GM21529 (cell line): ENCODE measurements around the gene PIGM.
A peak's percentile ranks its signal among the peaks of the same experiment; 100 is the strongest.

ENCODE experiments used
- ATAC-seq: cut with Tn5 transposase; IDR thresholded peaks from one replicate; pipeline ENCODE4 v1.9.1; 2021; ENCODE audit not compliant: unreplicated experiment

The PIGM gene

DNA sequence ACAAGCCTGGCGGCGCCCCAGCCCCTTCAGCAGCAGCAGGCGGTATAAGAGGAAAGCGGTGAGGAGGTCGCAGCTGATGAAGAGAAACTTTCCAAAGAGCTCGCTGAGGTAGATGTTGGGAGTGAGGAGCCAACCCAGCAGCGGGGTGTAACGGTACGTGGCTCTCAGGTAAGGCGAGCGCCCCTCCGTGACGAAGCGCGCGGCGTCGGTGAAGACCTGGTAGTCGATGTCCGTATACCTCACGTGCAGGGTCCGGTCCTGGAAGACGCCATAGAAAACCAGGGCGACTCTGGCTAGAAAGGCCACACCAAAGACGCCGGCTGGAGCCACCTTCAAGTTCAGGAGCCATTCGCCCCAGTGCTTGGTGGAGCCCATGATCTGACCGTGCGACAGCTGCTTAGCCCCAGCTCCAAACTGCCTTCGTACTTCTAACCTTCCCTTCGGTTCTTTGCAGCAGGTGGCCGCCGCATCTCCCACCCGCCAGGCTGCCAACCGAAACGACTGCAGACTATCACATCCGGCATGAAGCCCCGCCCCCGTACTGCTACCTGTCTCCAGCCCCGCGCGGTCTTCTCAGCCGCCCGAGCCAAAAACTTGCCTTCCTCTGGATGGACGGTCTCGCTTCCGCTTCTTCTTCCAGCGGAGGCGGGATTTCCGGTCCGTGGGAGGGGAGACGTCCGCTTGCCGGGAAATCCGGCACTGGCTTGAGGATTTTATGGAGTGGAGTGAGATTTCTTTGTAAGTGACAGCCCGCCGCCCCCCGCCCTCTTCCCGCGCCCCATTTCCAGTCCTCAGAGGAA is at the start of gene PIGM:
TSS of gene PIGM (minus strand) at position 626 of the 800 bp plus-strand sequence. CDS start at position 375, 251 bp downstream.
- peak; percentile 93 for ATAC-seq

DNA sequence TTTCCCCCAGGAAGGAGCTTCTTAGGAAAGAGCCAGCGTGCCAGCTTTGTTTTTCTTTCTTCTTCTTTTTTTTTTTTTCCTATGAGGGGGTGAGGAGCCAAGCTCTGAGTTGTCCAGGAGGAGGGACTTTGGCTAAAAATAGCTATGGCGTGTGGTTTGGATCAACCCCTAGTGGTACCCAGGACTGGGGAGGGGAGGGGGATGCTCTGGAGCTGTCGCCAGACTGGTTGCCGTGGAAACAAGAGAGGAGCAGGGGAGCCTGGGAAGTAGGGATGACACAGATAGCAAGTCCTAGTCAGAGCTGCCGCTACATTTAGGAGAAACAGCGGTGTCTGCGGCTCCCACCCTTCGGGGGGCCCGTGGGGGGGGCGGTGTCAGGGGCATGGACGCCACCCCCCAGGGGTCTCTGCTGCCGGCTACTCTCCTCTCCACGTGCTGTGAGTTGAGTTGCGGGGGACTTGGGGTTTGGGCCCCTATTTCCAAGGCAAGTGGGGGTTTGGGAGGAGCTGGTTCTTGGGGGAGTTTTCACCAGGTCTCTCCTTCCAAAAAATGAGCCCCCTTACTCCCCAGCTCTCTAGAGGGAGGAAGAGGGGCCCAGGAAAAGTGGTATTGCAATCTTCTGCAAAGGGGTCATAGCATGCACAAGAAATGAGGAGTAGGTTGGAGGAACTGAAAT is 49.6 kb upstream of the PIGM start, which contains the start of gene KCNJ9:
TSS of gene KCNJ9 (plus strand) at position 278 of the 676 bp plus-strand sequence. CDS start 2,493 bp downstream, outside the sequence.
- ATAC-seq: no peak

- ATAC-seq: no peak
These were observed 48.8 kb upstream of the PIGM start for GRCh38 chr1:160080381-160081100.

- ATAC-seq: no peak
These were observed 47.7 kb upstream of the PIGM start for GRCh38 chr1:160079448-160079847.

- ATAC-seq: no peak
These were observed 46.9 kb upstream of the PIGM start for GRCh38 chr1:160078512-160079195.

- ATAC-seq: no peak
These were observed 45.7 kb upstream of the PIGM start for GRCh38 chr1:160077486-160077885.

DNA sequence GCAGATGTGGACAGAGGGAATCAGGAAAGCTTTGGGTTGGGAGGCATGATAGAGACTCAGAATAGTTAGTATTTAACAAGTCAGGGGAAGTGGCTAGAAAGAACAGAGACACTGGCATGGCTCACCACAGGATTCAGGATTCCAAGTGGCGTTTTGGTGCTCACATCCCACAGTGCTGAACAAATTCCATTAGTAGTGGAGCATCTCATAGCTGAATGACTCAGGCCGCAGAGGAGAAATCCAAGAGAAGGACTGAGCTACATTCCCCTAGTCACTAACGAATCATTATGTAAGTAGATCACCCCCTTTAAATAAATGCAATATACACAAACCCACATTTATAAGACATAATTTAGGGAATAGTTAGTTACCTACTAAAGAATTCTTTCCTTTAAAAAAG is 44.5 kb upstream of the PIGM start:
- ATAC-seq: no peak

DNA sequence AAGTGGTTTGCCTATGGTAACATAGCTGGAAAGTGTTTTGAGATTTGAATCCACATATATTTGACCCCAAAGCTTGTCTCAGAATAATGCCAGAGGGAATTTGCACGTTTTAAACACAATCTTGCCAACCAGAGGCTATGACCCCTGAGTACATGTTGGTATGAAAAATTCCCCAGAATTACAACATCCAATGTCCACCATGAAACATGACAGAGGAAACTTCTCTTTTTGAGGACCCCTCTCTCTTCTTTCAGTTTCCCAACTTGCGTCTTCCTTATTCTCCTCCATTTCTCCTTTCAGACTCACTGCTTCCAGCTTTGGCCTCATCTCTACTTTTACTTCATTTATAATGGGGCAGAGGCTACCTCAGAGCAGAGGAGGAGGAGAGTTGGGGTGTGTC is 44.0 kb upstream of the PIGM start:
- no peak for ATAC-seq

GRCh38 chr1:160074865-160075264 is 43.1 kb upstream of the PIGM start:
- ATAC-seq: no peak

GRCh38 chr1:160071289-160071688 is 39.5 kb upstream of the PIGM start:
- ATAC-seq: no peak

GRCh38 chr1:160070243-160071163 is 38.7 kb upstream of the PIGM start:
- ATAC-seq: no peak

DNA sequence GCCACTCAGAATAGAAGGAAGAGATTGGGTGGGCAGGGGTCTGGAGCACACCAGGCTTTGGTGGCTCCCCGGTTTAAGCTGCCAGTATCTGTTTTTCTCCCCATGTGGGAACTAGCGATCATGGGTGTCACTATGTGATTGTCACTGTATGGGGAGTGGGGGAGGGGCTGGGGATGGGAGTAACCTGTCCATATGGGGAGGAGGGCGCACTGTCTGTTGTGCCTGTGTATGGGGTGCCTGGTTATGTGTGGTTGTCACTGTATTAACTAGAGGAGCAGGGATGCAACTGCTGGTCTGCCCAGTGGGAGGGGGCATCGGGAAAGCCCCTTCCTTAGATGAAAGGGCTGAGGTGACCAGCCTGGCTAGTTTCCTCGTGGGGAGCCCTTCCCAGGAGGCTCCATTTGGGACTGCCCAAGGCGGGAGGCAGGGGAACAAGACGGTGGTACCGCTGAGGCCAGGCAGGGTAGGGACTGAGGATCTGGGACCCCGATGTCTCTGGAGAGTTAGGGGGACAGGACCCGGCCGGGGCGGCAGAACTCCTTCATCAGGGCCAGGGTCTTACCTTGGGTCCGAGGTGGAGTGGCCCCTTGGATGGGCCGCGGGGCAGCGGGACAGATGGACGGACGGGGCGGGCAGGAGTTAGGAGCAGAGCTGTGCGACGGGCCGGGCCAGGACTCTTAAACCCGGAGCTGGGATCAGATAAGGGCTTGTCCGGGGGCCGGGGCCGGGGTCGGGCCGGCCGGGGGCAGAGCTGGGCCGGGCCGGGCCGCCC is 37.9 kb upstream of the PIGM start, which contains the start of gene KCNJ10:
TSS of gene KCNJ10 (minus strand) at position 701 of the 772 bp plus-strand sequence. CDS start 27,628 bp downstream, outside the sequence.
- ATAC-seq: no peak

- ATAC-seq: no peak
These were observed 36.4 kb upstream of the PIGM start for GRCh38 chr1:160068225-160068624.

- ATAC-seq: no peak
These were observed 35.3 kb upstream of the PIGM start for GRCh38 chr1:160066829-160067745.

DNA sequence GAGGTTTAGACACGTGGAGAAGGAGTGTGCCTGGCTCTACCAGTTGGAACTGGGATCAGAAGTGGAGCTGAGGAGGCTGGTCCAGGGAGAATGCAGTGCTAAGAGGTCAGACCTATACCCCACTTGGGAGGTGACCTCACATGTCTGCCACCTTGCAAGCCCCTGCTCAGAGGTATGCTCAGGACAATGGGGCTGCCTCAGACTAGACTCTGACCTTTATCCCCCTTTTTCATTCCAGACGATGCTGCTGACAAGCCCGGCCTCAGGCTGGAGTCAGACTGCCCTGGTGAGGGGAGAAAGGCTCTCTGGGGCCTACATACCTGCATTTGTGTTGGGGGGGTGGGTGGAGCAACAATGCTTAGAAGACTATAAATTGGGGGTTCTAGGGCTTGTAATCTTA is 33.0 kb upstream of the PIGM start:
- ATAC-seq: no peak

GRCh38 chr1:160064164-160064563 is 32.4 kb upstream of the PIGM start:
- no peak for ATAC-seq

DNA sequence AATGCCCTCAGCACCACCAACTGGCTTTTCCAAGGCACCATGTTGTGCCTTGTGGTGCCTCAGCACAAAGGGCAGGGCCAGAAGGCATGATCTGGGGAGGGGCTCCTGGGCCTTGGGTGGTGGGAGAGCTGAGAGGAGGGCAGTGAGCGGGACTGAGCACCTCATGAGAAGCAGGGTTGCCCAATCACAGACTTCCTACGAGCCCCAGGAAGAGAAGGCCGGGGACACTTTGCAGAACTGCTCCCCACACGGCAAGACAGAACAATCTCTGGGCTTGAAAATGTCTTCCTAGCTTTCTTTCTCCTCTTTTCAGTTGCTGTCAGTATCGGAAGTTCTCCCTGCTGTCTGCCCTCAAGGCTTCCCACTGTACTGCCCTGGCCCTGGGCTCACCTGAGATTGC is 31.4 kb upstream of the PIGM start:
- ATAC-seq: no peak

GRCh38 chr1:160062230-160062532 is 30.4 kb upstream of the PIGM start:
- no peak for ATAC-seq
